Measurements from ENCODE around the gene MCM5.

MCM5 gene

GRCh38 chr22:35418088-35418487 lies 18.1 kb downstream of the MCM5 start:
- DNase-seq (ENCODE audit: low read depth, low spot score) = no peak
- TF ChIP-seq ZNF274 (IDR thresholded peaks at IDR 0.05; ENCODE audit: low read depth, low read length) (no peak), SUZ12 (IDR thresholded peaks at IDR 0.05; ENCODE audit: extremely low read depth, insufficient read depth, insufficient read length) (no peak), YY1 (IDR thresholded peaks at IDR 0.05; ENCODE audit: insufficient read depth, insufficient read length) (no peak)
- H3K36me3 ChIP-seq (ENCODE audit: insufficient read depth, insufficient read length, low read length) = peaks cover 94% of the 10 kb centered on the region

GRCh38 chr22:35418731-35419130 lies 18.8 kb downstream of the MCM5 start:
- no peak for DNase-seq (ENCODE audit: low read depth, low spot score)
- H3K9ac ChIP-seq (ENCODE audit: insufficient read length, low read depth) = no peak overlapping the region
- no peaks in the 10 kb centered on the region for H3K9me3 ChIP-seq (ENCODE audit: insufficient read depth, low read length)
- H3K4me3 ChIP-seq (ENCODE audit: insufficient read length, low read depth) = no peak overlapping the region
- no peaks in the 10 kb centered on the region for H3K27me3 ChIP-seq (ENCODE audit: insufficient read depth, insufficient read length)
- H3K36me3 ChIP-seq (ENCODE audit: insufficient read depth, insufficient read length, low read length) = peaks cover 95% of the 10 kb centered on the region
- peaks cover 3% of the 10 kb centered on the region for H3K4me1 ChIP-seq (ENCODE audit: insufficient read depth, insufficient read length)
- TF ChIP-seq SUZ12 (IDR thresholded peaks at IDR 0.05; ENCODE audit: extremely low read depth, insufficient read depth, insufficient read length) (no peak), ZNF274 (IDR thresholded peaks at IDR 0.05; ENCODE audit: low read depth, low read length) (no peak), YY1 (IDR thresholded peaks at IDR 0.05; ENCODE audit: insufficient read depth, insufficient read length) (no peak)

More at GRCh38 chr22:35418088-35418487, 18.1 kb downstream of the MCM5 start:
- H3K4me3 ChIP-seq (ENCODE audit: insufficient read length, low read depth) = no peak overlapping the region
- H3K9me3 ChIP-seq (ENCODE audit: insufficient read depth, low read length) = no peaks in the 10 kb centered on the region
- H3K9ac ChIP-seq (ENCODE audit: insufficient read length, low read depth) = no peak overlapping the region
- H3K27me3 ChIP-seq (ENCODE audit: insufficient read depth, insufficient read length) = no peaks in the 10 kb centered on the region
- H3K4me1 ChIP-seq (ENCODE audit: insufficient read depth, insufficient read length) = peaks cover 3% of the 10 kb centered on the region

- no peak overlapping the region for H3K9ac ChIP-seq (ENCODE audit: insufficient read length, low read depth)
- DNase-seq (ENCODE audit: low read depth, low spot score) = no peak
- peaks cover 10% of the 10 kb centered on the region for H3K4me1 ChIP-seq (ENCODE audit: insufficient read depth, insufficient read length)
- no peak for TF ChIP-seq SUZ12 (IDR thresholded peaks at IDR 0.05; ENCODE audit: extremely low read depth, insufficient read depth, insufficient read length)
- no peak for TF ChIP-seq ZNF274 (IDR thresholded peaks at IDR 0.05; ENCODE audit: low read depth, low read length)
- no peak for TF ChIP-seq YY1 (IDR thresholded peaks at IDR 0.05; ENCODE audit: insufficient read depth, insufficient read length)
- H3K9me3 ChIP-seq (ENCODE audit: insufficient read depth, low read length) = no peaks in the 10 kb centered on the region
- H3K27me3 ChIP-seq (ENCODE audit: insufficient read depth, insufficient read length) = no peaks in the 10 kb centered on the region
- peaks cover 95% of the 10 kb centered on the region for H3K36me3 ChIP-seq (ENCODE audit: insufficient read depth, insufficient read length, low read length)
- no peak overlapping the region for H3K4me3 ChIP-seq (ENCODE audit: insufficient read length, low read depth)
Measured at GRCh38 chr22:35419756-35420155, 19.8 kb downstream of the MCM5 start.

- no peak for TF ChIP-seq YY1 (IDR thresholded peaks at IDR 0.05; ENCODE audit: insufficient read depth, insufficient read length)
- TF ChIP-seq SUZ12 (IDR thresholded peaks at IDR 0.05; ENCODE audit: extremely low read depth, insufficient read depth, insufficient read length) = no peak
- no peak for TF ChIP-seq ZNF274 (IDR thresholded peaks at IDR 0.05; ENCODE audit: low read depth, low read length)
- no peak for DNase-seq (ENCODE audit: low read depth, low spot score)
- H3K36me3 ChIP-seq (ENCODE audit: insufficient read depth, insufficient read length, low read length) = peaks cover 91% of the 10 kb centered on the region
Measured at GRCh38 chr22:35421121-35421520, 21.2 kb downstream of the MCM5 start.

GRCh38 chr22:35422145-35422544 lies 22.2 kb downstream of the MCM5 start:
- Histone ChIP-seq H3K4me1 (ENCODE audit: insufficient read depth, insufficient read length) (peaks cover 19% of the 10 kb centered on the region), H3K36me3 (ENCODE audit: insufficient read depth, insufficient read length, low read length) (peaks cover 85% of the 10 kb centered on the region), H3K4me3 (ENCODE audit: insufficient read length, low read depth) (no peak overlapping the region), H3K9ac (ENCODE audit: insufficient read length, low read depth) (no peak overlapping the region), H3K9me3 (ENCODE audit: insufficient read depth, low read length) (no peaks in the 10 kb centered on the region), H3K27me3 (ENCODE audit: insufficient read depth, insufficient read length) (no peaks in the 10 kb centered on the region)
- TF ChIP-seq ZNF274 (IDR thresholded peaks at IDR 0.05; ENCODE audit: low read depth, low read length) (no peak), SUZ12 (IDR thresholded peaks at IDR 0.05; ENCODE audit: extremely low read depth, insufficient read depth, insufficient read length) (no peak), YY1 (IDR thresholded peaks at IDR 0.05; ENCODE audit: insufficient read depth, insufficient read length) (no peak)
- DNase-seq (ENCODE audit: low read depth, low spot score) = no peak

More at GRCh38 chr22:35421121-35421520, 21.2 kb downstream of the MCM5 start:
- no peaks in the 10 kb centered on the region for H3K27me3 ChIP-seq (ENCODE audit: insufficient read depth, insufficient read length)
- H3K4me3 ChIP-seq (ENCODE audit: insufficient read length, low read depth) = no peak overlapping the region
- H3K9me3 ChIP-seq (ENCODE audit: insufficient read depth, low read length) = no peaks in the 10 kb centered on the region
- peaks cover 16% of the 10 kb centered on the region for H3K4me1 ChIP-seq (ENCODE audit: insufficient read depth, insufficient read length)
- no peak overlapping the region for H3K9ac ChIP-seq (ENCODE audit: insufficient read length, low read depth)

GRCh38 chr22:35422936-35423335 lies 23.0 kb downstream of the MCM5 start:
- TF ChIP-seq SUZ12 (IDR thresholded peaks at IDR 0.05; ENCODE audit: extremely low read depth, insufficient read depth, insufficient read length) (no peak), YY1 (IDR thresholded peaks at IDR 0.05; ENCODE audit: insufficient read depth, insufficient read length) (no peak), ZNF274 (IDR thresholded peaks at IDR 0.05; ENCODE audit: low read depth, low read length) (no peak)
- Histone ChIP-seq H3K9ac (ENCODE audit: insufficient read length, low read depth) (no peak overlapping the region), H3K36me3 (ENCODE audit: insufficient read depth, insufficient read length, low read length) (peaks cover 80% of the 10 kb centered on the region), H3K9me3 (ENCODE audit: insufficient read depth, low read length) (no peaks in the 10 kb centered on the region), H3K4me1 (ENCODE audit: insufficient read depth, insufficient read length) (peaks cover 19% of the 10 kb centered on the region), H3K27me3 (ENCODE audit: insufficient read depth, insufficient read length) (no peaks in the 10 kb centered on the region), H3K4me3 (ENCODE audit: insufficient read length, low read depth) (no peak overlapping the region)
- no peak for DNase-seq (ENCODE audit: low read depth, low spot score)

GRCh38 chr22:35424081-35424480 lies 24.1 kb downstream of the MCM5 start:
- no peak for DNase-seq (ENCODE audit: low read depth, low spot score)
- no peaks in the 10 kb centered on the region for H3K9me3 ChIP-seq (ENCODE audit: insufficient read depth, low read length)
- TF ChIP-seq SUZ12 (IDR thresholded peaks at IDR 0.05; ENCODE audit: extremely low read depth, insufficient read depth, insufficient read length) (no peak), YY1 (IDR thresholded peaks at IDR 0.05; ENCODE audit: insufficient read depth, insufficient read length) (no peak), ZNF274 (IDR thresholded peaks at IDR 0.05; ENCODE audit: low read depth, low read length) (no peak)
- no peak overlapping the region for H3K4me3 ChIP-seq (ENCODE audit: insufficient read length, low read depth)
- peaks cover 19% of the 10 kb centered on the region for H3K4me1 ChIP-seq (ENCODE audit: insufficient read depth, insufficient read length)
- no peak overlapping the region for H3K9ac ChIP-seq (ENCODE audit: insufficient read length, low read depth)
- H3K36me3 ChIP-seq (ENCODE audit: insufficient read depth, insufficient read length, low read length) = peaks cover 76% of the 10 kb centered on the region
- no peaks in the 10 kb centered on the region for H3K27me3 ChIP-seq (ENCODE audit: insufficient read depth, insufficient read length)
